Gastroesophageal sphincter (tissue), 4 donors: ENCODE results near the gene KRTAP6-1. TPM values are rescaled to one million over a fixed set of nuclear protein-coding genes. Genes with fewer than 3 reads are reported as not detected.

Source experiments
- ATAC-seq: fragments of 150-250 bp; one replicate; pipeline ENCODE4 v1.9.1; 2016; ENCODE audit warnings: mild to moderate bottlenecking, moderate library complexity
- H3K27ac ChIP-seq, 4 donors: fragments of 200-600 bp; sonication (generic) in 3 of 4; 1 replicate in 3 of 4; 2 replicates in 1 of 4; pipeline ENCODE4 v1.5.1; 2016 to 2019
- H3K27me3 ChIP-seq: fragments of 200-600 bp; sonication (generic); one replicate; pipeline ENCODE4 v1.5.1; 2019
- H3K36me3 ChIP-seq, 2 donors: fragments of 200-600 bp; sonication (generic); one replicate each; pipeline ENCODE4 v1.5.1; 2019; ENCODE audit warnings: control low read depth in 1 of 2
- H3K4me1 ChIP-seq, 3 donors: fragments of 200-600 bp; sonication (generic); 1 replicate in 2 of 3; 2 replicates in 1 of 3; pipeline ENCODE4 v1.5.1; 2016 to 2019; ENCODE audit warnings: control low read depth in 2 of 3
- H3K4me3 ChIP-seq, 2 donors: fragments of 200-600 bp; sonication (generic); one replicate each; pipeline ENCODE4 v1.5.1; 2019; ENCODE audit warnings: mild to moderate bottlenecking in 1 of 2, moderate library complexity in 1 of 2
- H3K9me3 ChIP-seq, 3 donors: fragments of 200-600 bp; sonication (generic); one replicate each; pipeline ENCODE4 v1.5.1; 2017 to 2019; ENCODE audit warnings: control low read depth in 2 of 3
- EP300 ChIP-seq: sonication (generic); formaldehyde crosslinking; IDR thresholded peaks from one replicate; pipeline ENCODE4 v1.6.1; 2017; ENCODE audit warnings: antibody characterized with exemption, mild to moderate bottlenecking
- POLR2A ChIP-seq, 2 donors: fragments of 450-650 bp; IDR thresholded peaks; one replicate each; pipeline ENCODE4 v1.6.1; 2017; ENCODE audit warnings: antibody characterized with exemption in 2 of 2, mild to moderate bottlenecking in 2 of 2, moderate library complexity in 1 of 2
- POLR2AphosphoS5 ChIP-seq: sonication (generic); formaldehyde crosslinking; IDR thresholded peaks from one replicate; pipeline ENCODE4 v1.6.1; 2017; ENCODE audit warnings: antibody characterized with exemption
- WGBS, 2 donors: methylation state at CpG; one replicate each; pipeline ENCODE4 v1.1.5; 2018; ENCODE audit warnings: low coverage in 1 of 2; 5-methylcytosine and 5-hydroxymethylcytosine counted together
- total RNA-seq, 4 donors: library from RNA; depleted of rRNA; stranded (reverse); fragments of >200 nt; gene quantifications; one replicate each; pipeline ENCODE4 v1.1.0, GENCODE V29; 2016
- TF ChIP-seq, protein P1 (sequence below), 4 experiments: fragments of 200-600 bp in 2 of 4; fragments of 450-650 bp in 2 of 4; sonication (generic) in 1 of 4; IDR thresholded peaks; one replicate each; pipeline ENCODE4 v1.5.1; 2017 to 2019; ENCODE audit warnings: antibody characterized with exemption in 4 of 4, mild to moderate bottlenecking in 2 of 4, moderate library complexity in 2 of 4

The KRTAP6-1 gene
- total RNA-seq, 4 donors from 2014 or later: not detected

DNA sequence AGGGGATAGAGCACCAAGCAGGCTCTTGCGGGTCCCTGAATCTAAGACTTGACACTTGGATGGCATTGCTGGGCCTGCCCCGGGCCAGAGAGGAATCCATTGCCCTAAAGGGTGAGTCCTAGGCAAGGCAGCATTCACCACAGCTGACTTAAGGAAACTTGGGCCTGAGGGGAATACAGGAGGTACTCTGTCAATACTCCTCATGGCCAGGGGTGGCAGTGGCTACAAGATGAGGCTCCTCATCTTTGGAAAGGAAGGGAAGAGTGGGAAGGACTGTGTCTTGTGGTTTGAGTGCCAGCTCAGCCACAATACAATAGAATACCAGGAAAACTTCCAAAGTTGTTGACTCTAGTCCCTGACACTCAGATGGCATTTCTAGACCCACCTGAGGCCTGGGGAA lies 7.8 kb downstream of the KRTAP6-1 start:
- H3K27me3 ChIP-seq: no peaks in the 10 kb centered on the region
- ATAC-seq: no peak
- H3K4me3 ChIP-seq: no peak overlapping the region
- H3K4me1 ChIP-seq: no peaks in the 10 kb centered on the region
- no peaks in the 10 kb centered on the region for H3K36me3 ChIP-seq
- no peak overlapping the region for H3K27ac ChIP-seq
- TF ChIP-seq, protein P1, sequence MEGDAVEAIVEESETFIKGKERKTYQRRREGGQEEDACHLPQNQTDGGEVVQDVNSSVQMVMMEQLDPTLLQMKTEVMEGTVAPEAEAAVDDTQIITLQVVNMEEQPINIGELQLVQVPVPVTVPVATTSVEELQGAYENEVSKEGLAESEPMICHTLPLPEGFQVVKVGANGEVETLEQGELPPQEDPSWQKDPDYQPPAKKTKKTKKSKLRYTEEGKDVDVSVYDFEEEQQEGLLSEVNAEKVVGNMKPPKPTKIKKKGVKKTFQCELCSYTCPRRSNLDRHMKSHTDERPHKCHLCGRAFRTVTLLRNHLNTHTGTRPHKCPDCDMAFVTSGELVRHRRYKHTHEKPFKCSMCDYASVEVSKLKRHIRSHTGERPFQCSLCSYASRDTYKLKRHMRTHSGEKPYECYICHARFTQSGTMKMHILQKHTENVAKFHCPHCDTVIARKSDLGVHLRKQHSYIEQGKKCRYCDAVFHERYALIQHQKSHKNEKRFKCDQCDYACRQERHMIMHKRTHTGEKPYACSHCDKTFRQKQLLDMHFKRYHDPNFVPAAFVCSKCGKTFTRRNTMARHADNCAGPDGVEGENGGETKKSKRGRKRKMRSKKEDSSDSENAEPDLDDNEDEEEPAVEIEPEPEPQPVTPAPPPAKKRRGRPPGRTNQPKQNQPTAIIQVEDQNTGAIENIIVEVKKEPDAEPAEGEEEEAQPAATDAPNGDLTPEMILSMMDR (IDR thresholded peaks at IDR 0.05): no peak
- no peak for TF ChIP-seq POLR2AphosphoS5
- TF ChIP-seq EP300: no peak
- no peak for TF ChIP-seq POLR2A (IDR thresholded peaks at IDR 0.05)
- no CpG with 5 or more reads among the region's 2 CpGs for WGBS, 2 donors
- no peaks in the 10 kb centered on the region for H3K9me3 ChIP-seq

DNA sequence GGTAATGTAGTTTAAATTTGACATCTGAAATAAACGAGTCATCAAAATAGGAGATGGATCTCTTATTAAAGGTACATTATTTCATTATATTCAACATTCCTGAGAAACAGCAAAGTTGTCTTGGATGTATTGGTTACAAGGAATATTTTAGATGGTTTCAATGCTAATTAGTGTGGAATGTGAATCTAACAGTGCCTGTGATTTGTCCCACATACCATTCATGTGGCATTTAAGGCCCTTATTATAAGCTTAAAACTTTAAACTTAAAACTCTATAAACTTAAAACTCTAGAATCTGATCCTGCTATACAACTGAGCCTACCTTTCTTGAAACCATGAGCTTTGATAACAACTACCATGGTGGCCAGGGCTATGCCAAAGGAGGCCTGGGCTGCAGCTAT lies 12.9 kb downstream of the KRTAP6-1 start, which contains the start of gene KRTAP22-1:
TSS of gene KRTAP22-1 (plus strand) at position 301 of the 400 bp plus-strand sequence.
- H3K9me3 ChIP-seq: no peaks in the 10 kb centered on the region
- no peaks in the 10 kb centered on the region for H3K4me1 ChIP-seq
- H3K4me3 ChIP-seq: no peak within 1 kb of the TSS
- no peaks in the 10 kb centered on the region for H3K36me3 ChIP-seq
- H3K27me3 ChIP-seq: no peaks in the 10 kb centered on the region
- 50 to 67% methylated on average over 1 of the region's 1 CpG for WGBS, 2 donors
- ATAC-seq: no peak
- H3K27ac ChIP-seq: no peak within 1 kb of the TSS
- no peak for TF ChIP-seq POLR2A (IDR thresholded peaks at IDR 0.05)
- TF ChIP-seq, protein P1 (IDR thresholded peaks at IDR 0.05): no peak

GRCh38 chr21:30598802-30599201 lies 14.9 kb downstream of the KRTAP6-1 start, which contains the start of gene KRTAP6-2:
TSS of gene KRTAP6-2 (minus strand) at chr21:30598902. CDS start at chr21:30598874, 28 bp downstream.
- Histone ChIP-seq H3K9me3 (no peaks in the 10 kb centered on the region), H3K4me3 (no peak within 1 kb of the TSS), H3K27me3 (no peaks in the 10 kb centered on the region), H3K36me3 (no peaks in the 10 kb centered on the region), H3K27ac (no peak within 1 kb of the TSS), H3K4me1 (no peaks in the 10 kb centered on the region)
- 100% methylated on average over 5 of the region's 6 CpGs; no CpG with 5 or more reads in 1 of the 2 donors for WGBS, 2 donors
- no peak for ATAC-seq
- no peak for TF ChIP-seq EP300
- TF ChIP-seq POLR2AphosphoS5: no peak
- no peak for TF ChIP-seq POLR2A (IDR thresholded peaks at IDR 0.05)

GRCh38 chr21:30592140-30592539 lies 21.6 kb downstream of the KRTAP6-1 start, which contains the start of gene KRTAP6-3:
TSS of gene KRTAP6-3 (plus strand) at chr21:30592440. CDS start at chr21:30592446, 6 bp downstream.
- H3K27me3 ChIP-seq: no peaks in the 10 kb centered on the region
- no peaks in the 10 kb centered on the region for H3K36me3 ChIP-seq
- H3K4me1 ChIP-seq: no peaks in the 10 kb centered on the region
- TF ChIP-seq POLR2A (IDR thresholded peaks at IDR 0.05) (no peak), EP300 (no peak), POLR2AphosphoS5 (no peak)
- TF ChIP-seq, protein P1 (IDR thresholded peaks at IDR 0.05): no peak
- no peak for ATAC-seq
- H3K4me3 ChIP-seq: no peak within 1 kb of the TSS
- no peaks in the 10 kb centered on the region for H3K9me3 ChIP-seq
- no peak within 1 kb of the TSS for H3K27ac ChIP-seq
- 85 to 100% methylated on average over 3 of the region's 4 CpGs for WGBS, 2 donors

GRCh38 chr21:30590297-30590696 lies 23.4 kb downstream of the KRTAP6-1 start, which contains the start of gene KRTAP22-2:
TSS of gene KRTAP22-2 (minus strand) at chr21:30590397.
- no peaks in the 10 kb centered on the region for H3K9me3 ChIP-seq
- no peaks in the 10 kb centered on the region for H3K4me1 ChIP-seq
- no peak for TF ChIP-seq EP300
- no peak for TF ChIP-seq POLR2A (IDR thresholded peaks at IDR 0.05)
- TF ChIP-seq POLR2AphosphoS5: no peak
- TF ChIP-seq, protein P1 (IDR thresholded peaks at IDR 0.05): no peak
- no peaks in the 10 kb centered on the region for H3K36me3 ChIP-seq
- H3K4me3 ChIP-seq: no peak within 1 kb of the TSS
- no peak within 1 kb of the TSS for H3K27ac ChIP-seq
- no peaks in the 10 kb centered on the region for H3K27me3 ChIP-seq
- no peak for ATAC-seq
